GM10266 (cell line): ENCODE measurements around the gene DST.
"Not testable (repeated sequence)": the region's sequence is repeated elsewhere in the genome, so short reads cannot be mapped to it uniquely, and the experiment has no call there.

Experiments used
- DNase-seq: peaks from one replicate; pipeline ENCODE4 v3.0.0; 2012; ENCODE audit errors: extremely low spot score
- TF ChIP-seq, protein P1 (sequence below): IDR thresholded peaks from 2 replicates; pipeline ENCODE4 v1.5.1; 2012; ENCODE audit warnings: mild to moderate bottlenecking, low read depth; ENCODE audit not compliant: control insufficient read depth, insufficient read depth; ENCODE audit errors: missing control alignments

DST gene

DNA sequence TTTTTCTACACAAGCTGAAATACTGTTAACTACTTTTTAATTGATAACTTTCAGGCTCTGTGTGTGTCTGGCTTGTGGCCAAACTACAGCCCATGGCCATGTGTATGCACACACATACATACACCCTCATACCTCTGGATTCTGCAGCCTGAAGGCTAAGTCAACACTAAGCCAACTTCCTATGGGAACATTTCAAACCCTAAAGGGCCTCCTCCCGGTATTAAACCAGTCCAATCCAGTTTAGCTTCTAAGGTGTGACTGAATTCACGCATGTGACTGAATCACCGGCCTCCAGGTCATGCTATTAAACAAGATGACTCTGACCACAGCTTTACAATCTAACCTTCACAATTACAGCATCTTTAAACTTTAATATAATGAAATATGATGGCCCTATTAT, 20.7 kb upstream of the DST start:
- DNase-seq, result no peak

DNA sequence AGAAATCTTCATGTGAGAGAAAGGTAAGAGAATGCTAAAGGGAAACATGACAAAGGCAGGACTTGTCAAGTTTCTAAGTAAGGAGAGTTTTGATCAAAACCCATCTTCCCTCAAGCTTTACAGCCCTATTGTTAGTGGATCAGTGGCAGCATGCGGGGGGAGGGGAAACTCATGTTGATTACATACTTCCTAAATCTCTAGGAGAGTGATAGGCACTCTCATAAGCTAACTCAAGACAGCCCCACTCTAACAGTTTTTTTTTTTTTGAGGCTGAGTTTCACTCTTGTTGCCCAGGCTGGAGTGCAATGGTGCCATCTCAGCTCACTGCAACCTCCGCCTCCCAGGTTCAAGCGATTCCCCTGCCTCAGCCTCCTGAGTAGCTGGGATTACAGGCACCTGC, 18.6 kb upstream of the DST start:
- not testable (repeated sequence) for DNase-seq

More for the DNA sequence above, 20.7 kb upstream of the DST start:
- TF ChIP-seq, protein P1, sequence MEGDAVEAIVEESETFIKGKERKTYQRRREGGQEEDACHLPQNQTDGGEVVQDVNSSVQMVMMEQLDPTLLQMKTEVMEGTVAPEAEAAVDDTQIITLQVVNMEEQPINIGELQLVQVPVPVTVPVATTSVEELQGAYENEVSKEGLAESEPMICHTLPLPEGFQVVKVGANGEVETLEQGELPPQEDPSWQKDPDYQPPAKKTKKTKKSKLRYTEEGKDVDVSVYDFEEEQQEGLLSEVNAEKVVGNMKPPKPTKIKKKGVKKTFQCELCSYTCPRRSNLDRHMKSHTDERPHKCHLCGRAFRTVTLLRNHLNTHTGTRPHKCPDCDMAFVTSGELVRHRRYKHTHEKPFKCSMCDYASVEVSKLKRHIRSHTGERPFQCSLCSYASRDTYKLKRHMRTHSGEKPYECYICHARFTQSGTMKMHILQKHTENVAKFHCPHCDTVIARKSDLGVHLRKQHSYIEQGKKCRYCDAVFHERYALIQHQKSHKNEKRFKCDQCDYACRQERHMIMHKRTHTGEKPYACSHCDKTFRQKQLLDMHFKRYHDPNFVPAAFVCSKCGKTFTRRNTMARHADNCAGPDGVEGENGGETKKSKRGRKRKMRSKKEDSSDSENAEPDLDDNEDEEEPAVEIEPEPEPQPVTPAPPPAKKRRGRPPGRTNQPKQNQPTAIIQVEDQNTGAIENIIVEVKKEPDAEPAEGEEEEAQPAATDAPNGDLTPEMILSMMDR, result no peak

DNA sequence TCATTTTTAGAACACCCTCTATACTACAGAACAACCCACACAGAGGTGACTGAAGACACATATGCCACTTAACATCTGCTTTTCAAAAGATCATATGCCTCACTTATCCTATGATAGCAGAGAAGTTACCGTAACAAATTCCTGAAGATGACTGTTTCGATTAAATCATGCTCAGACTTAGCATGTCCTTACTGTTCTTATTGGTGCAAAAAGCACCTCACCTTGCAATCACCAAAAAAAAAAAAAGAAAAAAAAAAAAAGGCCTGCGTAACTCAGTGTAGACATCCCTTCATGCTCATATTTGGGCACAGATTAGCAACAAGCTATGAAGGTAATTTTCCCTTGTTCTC, 17.7 kb upstream of the DST start:
- no peak for DNase-seq
- TF ChIP-seq, protein P1, result no peak

DNA sequence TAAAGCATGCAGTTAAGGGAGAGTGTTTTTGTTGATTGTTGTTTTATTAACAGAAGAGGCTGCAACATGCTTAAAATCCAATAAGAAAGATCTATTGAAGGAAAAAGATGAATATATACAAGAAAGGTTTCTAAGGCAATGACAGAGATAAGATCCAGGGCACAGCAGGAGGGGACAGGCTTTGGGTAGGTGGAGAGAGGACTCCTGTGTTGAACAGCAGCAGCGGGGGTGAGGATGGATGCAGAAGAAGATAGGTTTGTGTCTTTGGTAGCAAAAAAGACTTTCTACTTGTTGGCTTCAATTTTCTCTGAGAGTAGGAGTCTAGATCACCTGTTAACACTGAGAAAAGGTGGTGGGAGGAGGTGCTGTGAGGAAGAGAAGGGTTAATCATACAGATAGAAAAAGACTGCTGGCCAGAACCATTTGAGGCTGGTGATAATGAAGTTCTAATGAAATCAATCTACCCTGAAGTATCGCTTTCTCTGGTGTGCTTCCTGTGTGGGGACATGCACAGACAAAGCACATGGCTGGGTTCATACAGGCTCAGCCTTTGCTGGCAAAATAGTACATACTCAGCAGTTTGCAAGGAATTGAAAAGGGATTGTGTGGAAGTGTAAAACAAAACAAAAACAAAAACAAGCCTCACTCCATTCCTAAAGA, 17.2 kb upstream of the DST start:
- TF ChIP-seq, protein P1, result no peak
- DNase-seq, result peak; percentile 32

DNA sequence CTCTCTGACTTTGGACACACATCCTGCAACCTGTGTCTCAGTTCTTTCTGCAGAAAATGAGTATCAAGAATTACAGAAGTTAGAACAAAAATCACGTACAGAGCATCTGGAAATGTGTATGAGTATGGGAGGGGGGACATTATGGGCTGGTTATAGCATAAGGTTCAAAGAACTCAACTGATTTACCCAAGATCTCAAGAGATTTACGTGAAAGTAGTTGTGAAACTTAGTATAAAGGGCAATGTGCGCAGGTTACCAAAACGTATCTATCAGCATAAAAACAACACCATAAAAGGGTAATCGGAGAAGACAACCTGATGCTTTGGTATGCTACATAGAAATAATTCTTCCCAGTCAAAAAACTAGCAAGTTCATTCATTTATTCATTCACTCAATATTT, 15.6 kb upstream of the DST start:
- TF ChIP-seq, protein P1, result no peak
- DNase-seq, result no peak

DNA sequence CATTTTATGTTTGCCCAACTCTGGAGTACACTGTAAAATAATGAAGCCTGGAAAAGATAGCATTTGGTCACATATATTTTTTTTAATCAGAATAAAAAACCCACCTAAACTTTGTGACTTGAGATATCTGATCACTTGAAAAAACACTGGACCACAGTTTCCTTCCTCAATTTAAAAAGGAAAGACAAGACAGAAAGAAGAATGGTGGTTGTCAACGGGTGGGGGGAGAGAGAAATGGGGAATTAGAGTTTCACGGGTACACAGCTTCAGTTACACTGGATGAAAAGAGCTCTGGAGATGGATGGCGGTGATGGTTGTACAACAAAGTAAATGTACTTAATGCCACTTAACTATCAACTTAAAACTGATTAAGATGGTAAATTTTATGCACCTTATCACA, 14.7 kb upstream of the DST start:
- TF ChIP-seq, protein P1, result no peak
- DNase-seq, result no peak

DNA sequence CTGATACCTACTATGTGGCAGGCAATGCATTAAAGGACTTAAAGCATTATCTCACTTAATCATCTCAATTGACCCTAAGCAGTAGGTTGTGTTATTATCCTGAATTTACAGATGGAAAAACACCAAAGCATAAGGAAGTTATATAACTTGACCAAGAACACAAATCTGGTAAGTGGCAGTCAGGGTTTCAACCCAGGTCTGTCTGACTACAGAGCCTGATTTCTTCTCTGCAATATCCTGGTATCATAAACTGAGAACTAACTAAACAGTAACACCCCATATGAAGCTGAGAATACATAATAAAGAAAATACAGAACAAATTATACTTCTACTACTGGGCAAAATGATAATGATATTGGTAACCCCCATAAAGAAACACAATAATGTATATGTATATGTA, 13.8 kb upstream of the DST start:
- DNase-seq, result no peak

DNA sequence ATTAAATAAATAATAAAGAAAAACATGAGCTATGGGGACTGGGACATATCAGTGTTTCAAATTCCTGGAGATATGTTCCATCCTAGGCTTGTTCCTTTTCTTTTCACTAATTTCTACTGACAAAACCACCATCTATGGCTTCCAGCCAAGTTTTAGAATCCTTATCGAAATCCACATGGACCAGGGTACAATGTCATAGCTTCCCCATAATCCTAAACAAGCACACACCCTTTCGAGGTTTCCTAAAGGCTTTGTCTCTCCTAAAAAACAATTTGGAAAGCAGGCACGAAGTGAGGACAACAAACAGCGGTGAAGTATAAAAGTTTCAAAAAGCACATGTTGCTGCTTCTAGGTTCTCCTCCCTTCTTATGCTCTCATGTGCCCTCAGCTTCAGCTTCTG, 13.3 kb upstream of the DST start:
- TF ChIP-seq, protein P1, result no peak
- DNase-seq, result no peak

More for the DNA sequence above, 13.8 kb upstream of the DST start:
- TF ChIP-seq, protein P1, result no peak
